Stromal cell of bone marrow (primary cell): ENCODE measurements around the gene PUSL1.

Experiments used
- DNase-seq: peaks from one replicate; pipeline ENCODE4 v3.0.0-alpha.2; 2012; ENCODE audit warnings: low read depth

The PUSL1 gene

DNA sequence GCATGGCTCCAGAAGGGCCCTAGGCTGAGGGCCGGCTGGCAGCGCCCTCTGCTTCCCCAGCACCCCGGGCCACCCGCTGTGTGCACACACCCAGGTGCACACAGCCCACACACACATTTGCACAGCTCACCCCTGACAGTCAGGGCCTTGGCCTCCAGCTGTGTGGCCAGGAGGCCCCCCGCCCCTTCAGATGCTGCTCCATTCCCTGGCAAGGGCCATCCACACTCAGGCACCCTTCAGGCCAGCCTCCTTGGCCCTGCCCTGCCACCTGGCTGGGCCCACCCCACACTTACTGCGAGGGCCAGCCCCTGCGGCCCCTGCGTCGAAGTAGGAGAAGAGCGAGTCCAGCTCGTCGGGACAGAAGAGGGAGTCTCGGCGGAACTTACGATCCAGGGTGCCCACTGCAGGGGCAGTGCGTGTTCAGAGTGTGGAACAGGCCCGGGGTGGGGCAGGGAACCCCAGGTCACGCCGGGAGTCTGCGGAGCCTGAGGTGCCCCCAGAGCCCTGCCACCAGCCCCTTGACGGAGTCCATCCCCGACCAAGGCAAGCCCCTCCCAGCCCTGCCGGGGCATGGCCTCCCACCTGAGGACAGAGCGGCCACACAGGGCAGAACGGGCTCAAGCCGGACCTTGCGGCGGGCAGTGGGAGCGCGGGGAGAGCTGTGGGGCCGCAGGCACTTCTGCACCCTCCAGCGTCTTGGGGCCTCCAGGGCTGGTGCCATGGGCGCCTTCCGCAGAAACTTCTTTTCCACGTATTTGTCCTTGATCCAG, 13.1 kb upstream of the PUSL1 start:
- DNase-seq: no peak

DNA sequence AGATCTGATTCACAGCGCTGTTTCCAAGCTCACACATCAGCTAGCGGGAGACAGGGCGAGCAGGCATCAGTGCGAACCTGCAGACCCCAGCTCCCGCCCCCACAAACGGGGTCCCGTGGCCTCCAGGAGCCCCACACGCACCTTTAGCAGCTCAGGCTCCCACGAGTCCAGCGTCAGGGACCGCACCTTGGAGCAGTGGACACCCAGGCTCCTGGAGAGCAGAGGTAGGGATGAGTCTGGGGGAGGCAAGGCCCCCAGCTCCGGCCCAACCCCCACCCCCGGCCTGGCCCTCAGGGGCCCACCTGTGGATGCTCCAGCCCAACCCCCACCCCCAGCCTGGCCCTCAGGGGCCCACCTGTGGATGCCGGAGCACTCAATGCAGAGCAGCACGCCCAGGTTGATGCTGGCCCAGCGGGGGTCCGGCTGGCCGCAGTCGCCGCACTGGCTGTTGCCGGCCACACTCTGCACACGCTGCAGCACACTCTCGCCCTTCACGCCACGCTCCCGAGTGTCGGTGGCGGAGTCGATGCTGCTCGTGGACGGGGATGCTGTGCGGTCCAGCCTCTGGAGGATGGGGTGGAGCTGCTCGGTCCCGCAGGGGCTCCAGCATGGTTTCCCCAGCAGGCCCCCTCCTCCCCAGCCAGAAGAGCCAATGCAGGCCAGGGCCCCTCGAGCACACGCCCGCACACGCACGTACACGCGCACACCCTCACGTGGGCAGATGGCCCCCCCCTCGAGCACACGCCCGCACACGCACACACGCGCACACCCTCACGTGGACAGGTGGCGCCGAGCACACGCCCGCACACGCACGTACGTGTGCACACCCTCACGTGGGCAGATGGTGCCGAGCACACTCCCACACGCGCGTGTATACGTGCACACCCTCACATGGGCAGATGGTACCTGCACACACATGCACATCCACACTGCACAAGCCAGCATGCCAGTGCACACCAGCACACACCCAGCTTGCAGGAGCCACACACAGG, 12.0 kb upstream of the PUSL1 start:
- no peak for DNase-seq

DNA sequence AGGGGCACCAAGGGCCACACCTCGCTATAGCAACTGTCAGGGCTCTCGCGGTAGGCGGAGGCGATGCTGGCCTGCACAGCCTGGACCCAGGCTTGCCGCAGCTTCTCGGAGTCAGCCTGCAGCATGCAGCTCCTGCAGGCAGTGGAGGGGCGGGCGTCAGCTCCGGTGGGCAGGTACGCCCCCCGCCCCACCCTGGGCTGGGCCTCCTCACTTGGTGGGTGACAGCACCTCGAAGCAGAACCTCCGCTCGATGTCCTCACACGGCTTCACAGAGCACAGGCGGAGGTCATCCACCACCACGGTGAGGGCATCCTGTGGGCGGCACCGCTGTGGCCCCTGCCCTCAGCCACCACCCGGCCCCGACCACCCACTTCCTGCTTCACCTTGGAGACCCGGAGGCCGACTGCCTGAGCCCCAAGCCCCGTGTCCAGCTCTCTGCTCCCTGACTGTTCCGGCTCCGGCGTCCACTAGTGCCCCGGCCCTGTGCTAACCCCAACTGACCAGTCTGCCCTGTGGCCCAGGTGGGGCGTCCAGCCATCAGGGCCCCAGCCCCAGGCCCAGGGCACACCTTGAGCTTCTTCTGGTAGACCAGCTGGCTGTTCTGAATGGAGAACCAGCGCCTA, 10.5 kb upstream of the PUSL1 start:
- DNase-seq: no peak

DNA sequence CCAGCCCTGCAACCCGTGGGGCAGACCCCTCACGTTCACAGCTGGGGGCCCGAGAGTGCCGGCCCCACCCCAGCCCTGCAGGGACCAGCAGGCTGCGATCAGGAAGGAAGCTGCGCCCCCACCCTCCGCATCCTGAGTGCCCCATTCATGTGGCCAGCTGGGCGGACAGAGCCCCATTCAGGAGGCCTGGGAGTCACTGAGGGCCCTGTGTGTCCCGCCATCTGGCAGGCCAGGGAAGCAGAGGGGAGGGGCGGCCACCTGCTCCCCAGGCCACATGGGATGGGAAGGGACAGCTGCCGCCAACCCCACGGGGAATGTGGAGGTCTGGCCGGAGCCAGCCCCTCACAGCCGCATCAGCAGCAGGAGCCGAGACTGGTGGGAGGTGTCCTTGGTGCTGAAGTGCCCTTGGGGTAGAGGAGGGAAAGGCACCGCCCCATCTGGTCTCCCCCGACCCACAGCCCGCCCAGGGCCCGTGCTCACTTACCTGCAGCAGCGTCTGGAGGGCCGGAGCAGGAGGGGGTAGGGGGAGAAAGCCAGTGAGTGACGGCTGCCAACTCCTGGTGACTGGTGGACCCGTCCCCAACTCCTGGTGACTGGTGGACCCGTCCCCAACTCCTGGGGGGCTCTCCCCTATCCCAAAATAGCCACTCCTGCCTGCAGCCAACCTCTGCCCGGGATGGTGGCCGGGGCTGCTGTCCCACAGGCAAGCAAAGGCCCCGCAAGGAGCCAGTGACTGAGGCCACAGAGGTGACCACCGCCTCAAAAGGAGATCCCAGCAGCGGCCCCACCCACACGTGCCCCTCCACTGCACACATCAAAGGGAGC, 9.3 kb upstream of the PUSL1 start:
- no peak for DNase-seq

DNA sequence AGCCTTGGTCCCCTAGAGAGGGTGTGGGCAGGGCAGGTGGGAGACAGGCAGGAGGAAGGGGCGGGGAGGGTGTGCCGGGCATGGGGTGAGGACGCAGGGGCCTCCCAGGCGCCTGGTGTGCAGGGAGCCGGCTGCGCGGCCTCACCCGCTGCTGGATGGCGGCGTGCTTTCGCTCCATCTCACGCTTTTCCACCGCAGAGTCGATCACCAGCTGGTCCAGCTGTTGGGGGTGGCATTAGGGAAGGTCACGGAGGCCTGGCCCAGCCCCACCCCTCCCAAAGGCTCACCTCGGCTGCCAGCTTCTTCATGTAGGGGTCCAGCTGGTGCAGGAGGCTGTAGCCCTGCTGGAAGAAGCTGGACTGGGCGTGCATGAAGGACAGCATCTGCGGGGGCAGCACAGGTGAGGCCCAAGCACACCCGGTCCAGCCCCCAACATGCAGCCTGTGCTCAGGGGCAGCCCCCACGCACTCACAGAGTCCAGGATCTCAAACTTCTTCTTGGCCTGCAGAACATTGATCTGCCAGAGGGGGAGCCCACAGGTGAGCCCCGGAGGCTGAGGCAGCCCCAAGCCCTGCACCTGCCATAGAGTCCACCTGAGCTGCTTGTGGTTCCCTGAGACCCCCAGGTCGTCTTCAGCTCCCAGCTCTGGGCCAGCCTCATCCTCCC, 8.6 kb upstream of the PUSL1 start:
- no peak for DNase-seq

DNA sequence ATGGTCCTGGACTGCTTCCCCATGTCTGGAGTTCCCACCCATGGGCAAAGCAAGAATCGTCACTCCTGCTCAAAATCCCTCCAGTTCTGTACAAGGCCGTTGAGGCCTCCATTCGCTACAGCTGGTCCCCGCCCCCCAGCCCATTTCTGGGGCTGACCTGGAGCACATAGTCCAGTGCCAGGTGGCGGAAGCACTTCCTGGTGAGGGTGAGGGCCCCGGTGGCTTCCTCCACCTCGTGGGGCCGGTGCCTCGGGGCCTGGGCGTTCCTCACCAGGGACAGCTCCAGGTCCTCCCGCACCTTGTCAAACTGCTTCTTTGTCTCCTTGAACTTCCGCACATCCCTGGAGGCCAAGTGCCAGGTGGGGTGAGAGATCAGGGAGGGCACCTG, 8.1 kb upstream of the PUSL1 start:
- DNase-seq: no peak

DNA sequence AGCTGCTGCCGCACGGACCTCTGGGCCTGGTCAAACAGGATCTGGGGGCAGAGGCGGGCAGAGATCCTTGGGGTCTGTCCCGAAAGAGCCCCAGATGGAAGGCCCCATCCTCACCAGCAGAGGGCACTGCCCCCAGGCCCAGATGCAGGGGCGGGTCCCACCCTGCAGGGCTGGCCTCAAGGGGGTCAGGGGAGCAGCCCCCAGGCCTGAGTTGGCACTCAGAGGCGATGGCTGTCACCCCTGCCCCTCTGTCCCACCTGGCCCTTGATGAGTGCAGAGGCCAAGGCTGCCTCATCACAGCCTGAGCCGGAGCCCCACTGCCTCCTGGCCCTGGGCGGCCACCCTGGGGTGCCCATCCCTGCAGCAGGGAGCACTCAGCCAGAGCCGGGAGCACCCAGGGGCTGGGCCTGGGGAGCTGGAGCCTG, 6.4 kb upstream of the PUSL1 start:
- no peak for DNase-seq

DNA sequence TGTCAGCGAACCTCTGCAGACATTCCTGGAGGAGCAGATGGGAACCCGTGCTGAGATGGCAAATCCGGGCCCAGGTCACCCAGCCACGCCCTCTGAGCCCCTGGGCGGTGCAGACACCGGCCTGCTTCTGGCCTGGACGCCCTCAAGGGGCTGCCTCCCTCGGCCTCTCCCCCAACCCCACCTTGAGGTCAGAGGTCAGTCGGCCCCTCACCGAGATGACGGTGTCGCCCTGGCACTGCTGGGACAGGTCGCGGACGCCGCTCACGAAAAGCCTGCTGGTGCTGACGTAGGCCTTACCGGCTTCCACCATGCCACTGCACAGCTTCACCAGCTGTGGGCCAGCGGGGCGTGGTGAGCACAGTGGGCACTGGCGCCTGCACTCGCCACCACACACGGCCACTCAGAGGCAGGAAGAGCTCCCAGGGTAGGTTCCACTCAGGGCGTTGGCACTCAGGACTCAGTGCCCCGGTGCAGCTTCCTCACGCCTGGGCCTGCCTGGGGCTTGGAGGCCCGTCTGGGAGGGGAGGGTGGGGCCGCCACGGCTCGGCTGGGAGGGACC, 5.4 kb upstream of the PUSL1 start:
- DNase-seq: no peak

DNA sequence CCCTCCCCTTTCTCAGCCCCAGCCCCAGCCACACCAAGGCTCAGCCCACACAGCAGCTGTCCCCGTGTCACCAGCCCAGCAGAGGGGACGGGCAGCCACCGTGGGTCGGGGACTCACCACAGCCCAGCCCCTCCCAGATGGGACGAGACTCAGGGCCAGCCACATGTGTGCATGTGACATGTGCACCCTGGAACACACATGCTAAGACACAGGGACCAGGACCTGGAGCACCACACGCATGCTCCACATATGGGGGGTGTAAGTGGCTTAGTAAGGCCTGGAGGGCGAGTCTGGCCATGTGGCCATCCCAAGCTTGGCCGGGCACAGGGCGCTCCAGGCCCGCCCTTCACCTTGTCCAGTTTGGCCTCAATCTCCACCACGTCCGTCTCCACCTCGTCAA, 4.7 kb upstream of the PUSL1 start:
- DNase-seq: no peak

DNA sequence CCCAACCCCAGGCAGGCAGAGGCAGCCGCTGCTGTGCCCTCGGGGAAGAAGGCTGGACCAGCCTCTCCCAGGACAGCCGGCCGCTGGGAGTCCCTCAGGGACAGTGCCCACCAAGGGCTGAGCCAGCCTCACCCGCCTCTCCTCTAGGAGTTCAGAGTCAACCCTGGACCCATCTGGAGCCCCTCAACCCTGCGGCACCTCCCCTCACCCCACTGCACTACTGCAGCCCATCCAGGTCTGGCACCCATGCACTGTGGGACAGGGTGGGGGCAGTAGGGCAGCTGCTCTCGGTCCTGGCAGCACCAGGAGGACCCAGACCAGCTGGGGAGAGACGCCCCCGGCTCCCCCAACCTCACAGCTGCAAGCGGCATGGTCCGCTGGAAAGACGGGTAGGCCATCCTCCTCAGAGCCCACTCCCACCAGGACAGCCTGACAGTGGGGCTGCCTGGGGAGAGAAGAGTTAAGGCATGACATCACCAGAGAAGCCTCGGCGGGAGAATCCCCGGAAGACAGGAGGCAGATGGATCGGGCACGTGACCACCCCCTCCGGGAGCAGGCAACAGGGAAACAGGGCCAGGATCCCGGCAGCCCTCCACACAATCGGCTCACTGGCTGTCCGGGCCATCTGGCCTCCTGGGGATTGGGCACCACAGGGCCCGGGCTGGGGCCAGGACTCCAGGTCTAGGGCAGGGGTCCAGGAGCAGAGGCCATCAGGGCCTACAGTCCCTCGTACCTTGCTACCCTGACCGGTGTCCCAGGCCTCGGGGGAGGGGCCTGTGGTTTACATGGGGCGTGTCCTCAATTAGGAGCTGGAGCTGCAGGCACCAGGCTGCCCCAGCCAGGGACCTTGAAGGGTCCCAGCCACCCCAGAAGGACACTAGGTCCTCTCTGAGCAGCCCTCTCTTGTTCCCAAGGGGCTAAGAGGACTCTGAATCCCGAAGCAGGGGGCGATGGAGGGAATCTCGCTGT, 3.8 kb upstream of the PUSL1 start:
- peak; percentile 43 for DNase-seq

DNA sequence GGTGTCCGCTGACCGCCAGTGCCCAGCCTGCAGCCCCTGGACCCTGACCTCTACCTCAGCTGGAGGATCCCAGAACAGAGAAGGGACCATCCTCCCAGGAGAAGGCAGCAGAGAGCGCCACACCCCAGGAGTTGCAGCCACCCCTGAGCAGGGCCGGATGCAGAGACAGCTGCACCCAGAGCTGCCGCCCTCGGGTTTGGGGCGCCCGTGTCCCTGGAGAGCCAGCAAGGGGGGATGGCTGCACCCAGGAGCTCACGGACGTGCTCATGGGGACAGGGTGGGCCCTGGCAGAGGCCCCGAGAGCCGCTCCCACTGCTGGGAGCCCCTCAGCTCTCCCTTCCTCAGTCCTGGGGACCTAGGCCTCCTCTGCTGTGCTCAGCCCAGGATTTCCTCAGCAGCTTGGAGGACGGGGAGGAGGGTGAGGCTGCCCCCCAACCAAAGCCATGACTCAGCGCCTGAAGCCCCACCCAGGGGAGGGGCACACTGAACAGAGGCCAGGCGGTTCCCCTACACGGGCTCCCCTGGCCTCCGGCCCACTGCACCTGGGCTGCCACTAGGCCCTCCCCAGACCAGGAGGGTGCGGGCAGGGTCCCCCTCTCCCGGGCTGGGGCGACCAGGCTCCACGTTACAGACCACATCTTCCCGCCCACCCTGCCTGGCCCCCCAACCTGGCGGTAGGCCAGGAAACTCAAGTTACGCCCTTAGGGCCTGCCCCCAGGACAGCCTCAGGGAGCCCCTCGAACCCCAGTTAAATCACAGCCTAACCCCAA, 2.9 kb upstream of the PUSL1 start:
- DNase-seq: peak; percentile 55

DNA sequence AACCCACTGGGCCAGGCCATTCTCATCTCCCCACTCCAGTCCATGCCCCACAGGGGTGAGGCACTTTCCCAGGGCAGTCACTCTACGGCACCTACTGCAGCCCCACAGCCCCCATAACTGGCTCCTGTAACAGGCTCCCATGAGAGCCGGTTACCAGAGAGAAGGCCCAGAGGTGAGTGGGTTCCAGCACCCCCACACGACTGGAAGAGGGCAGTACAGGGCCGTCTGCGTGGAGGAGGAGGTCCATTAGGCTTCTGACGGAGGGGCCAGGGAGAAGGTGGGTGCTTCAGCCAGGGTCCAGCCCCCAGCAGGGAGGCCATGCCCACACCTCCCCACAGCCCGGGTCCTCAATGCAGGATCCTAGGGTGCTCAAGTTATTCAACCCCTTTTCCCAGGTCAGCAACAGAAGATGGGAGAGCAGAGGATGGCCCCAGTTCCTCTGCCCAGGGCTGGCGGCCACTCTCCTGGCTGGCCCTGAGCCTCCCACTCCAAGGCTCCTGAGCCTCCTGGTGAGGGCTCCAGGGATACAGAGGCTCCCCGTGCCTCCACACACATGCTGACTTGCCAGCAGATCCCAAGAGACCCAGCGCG, 2.2 kb upstream of the PUSL1 start:
- no peak for DNase-seq

DNA sequence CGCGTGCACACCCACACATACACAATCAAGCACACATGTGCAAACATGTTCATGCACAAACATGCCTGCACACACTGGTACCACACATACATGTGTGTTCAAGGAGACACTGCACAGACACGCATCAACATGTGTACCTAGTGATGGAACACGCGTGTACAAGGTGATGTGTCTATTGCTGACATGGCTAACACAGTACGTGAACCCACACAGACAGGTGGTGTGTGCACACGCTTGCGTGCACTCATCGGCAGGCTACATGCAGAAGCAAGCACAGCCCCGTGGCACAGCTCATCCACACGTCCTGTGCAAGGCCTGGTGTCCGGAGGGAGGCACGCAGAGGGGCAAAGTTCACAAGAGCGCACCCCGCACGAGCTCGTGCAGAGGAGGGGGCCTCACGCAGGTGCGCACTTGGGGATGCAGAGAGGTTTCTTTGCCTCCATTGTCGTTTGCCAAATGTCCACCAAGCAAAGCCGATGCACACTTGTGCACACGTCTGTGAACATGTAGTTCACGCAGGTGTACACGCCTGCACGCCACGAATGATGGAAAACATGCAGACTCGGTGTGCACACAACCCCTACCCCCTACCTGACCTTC, 1.6 kb upstream of the PUSL1 start:
- DNase-seq: no peak

DNA sequence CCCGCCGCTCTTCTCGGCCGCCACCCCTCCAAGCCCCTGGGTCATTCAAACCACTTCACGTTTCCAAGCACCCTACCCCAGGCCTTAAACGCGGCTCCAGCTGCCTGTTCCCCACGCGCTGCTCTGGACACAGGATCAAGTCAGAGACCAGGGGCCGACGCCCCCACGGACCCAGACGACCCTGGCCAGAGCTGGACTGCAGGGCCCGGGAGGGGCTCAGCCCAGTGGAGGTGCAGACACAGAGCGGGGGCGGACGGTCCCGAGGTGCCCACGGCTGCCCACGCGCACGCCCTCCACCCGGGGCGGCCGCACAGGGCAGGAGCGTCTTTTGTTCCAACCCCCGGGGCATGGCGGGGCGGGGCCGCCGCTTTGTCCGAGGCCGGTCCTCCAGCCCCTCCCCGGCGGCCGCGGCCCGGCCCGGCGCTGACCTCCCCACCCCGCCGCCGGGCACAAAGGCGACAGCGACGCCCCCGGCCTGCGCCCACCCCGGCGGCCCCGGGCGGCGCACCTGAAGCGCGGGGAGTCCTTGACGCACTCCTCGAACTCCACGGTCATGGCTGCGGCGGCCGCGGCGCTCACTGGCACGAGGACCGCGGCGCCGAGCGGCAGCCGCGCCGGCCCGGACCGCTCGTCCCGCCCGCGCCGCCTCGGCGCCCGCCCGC, 1.0 kb upstream of the PUSL1 start:
- no peak for DNase-seq

DNA sequence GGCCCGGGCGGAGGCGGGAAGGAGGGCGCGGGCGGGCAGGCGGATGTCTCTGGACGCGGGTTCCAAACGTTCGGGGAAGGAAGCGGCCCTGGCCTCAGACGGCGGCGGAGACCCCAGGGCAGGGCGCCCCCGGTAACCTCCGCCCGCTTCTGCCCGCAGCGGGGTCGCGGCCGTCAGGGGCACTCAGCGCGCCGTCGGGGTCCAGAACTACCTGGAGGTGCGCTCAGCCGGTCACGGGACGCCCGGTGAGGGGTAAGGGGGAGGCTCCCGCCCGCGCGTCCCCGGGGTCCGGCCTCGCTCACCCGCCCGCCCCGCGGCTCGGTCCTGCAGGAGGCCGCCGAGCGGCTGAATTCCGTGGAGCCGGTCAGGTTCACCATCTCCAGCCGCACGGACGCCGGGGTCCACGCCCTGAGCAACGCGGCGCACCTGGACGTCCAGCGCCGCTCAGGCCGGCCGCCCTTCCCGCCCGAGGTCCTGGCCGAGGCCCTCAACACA, 406 bp downstream of the PUSL1 start:
- no peak for DNase-seq

DNA sequence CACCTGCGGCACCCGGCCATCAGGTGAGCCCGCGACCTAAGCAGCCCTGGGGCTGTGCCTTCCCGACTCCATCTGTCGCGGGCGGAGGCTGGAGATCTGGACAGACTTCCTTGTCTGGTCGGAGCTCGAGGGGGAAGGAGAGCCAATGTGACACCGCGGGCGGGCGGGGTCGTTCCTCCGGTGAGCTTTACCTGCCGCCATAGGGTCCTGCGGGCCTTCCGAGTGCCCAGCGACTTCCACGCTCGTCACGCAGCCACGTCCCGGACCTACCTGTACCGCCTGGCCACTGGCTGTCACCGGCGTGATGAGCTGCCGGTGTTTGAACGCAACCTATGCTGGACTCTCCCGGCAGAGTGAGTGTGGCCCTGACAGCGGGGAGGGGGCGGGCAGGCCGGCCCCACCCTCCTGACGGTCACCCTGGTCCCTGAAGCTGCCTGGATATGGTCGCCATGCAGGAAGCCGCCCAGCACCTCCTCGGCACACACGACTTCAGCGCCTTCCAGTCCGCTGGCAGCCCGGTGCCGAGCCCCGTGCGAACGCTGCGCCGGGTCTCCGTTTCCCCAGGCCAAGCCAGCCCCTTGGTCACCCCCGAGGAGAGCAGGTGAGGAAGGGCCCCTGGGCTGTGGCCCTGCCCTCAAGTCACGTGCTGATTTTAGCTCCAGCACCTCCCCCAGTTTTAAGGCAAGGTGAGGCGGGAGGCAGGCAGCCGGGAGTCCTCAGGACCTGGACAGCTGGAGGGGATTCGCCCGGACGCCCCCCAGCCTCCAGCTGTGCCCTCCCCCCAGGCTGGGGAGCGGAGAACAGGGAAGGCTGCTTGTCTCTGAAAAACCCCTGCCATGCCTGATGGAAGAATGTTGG, 1.1 kb downstream of the PUSL1 start:
- no peak for DNase-seq

DNA sequence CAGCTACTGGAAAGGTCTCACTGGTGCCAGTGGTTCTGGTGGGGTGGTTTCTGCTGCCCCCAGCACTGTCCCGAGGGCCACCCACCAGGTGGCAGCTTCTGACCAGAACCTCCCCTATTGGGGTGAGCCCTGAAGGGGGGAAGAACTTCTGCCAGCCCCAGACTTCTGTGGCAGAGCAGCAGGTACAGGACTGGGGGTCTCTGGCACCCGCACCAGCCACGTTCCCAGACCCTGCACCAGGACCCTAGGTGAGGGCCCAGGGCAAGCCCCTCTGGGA, 1.6 kb downstream of the PUSL1 start:
- DNase-seq: no peak
